HG03095 (cell line): Measurements from ENCODE around the gene KLF7.

ENCODE experiments used
- ATAC-seq: cut with Tn5 transposase; IDR thresholded peaks from one replicate; pipeline ENCODE4 v1.9.1; 2021; ENCODE audit warnings: moderate library complexity; ENCODE audit not compliant: unreplicated experiment

Gene KLF7

DNA sequence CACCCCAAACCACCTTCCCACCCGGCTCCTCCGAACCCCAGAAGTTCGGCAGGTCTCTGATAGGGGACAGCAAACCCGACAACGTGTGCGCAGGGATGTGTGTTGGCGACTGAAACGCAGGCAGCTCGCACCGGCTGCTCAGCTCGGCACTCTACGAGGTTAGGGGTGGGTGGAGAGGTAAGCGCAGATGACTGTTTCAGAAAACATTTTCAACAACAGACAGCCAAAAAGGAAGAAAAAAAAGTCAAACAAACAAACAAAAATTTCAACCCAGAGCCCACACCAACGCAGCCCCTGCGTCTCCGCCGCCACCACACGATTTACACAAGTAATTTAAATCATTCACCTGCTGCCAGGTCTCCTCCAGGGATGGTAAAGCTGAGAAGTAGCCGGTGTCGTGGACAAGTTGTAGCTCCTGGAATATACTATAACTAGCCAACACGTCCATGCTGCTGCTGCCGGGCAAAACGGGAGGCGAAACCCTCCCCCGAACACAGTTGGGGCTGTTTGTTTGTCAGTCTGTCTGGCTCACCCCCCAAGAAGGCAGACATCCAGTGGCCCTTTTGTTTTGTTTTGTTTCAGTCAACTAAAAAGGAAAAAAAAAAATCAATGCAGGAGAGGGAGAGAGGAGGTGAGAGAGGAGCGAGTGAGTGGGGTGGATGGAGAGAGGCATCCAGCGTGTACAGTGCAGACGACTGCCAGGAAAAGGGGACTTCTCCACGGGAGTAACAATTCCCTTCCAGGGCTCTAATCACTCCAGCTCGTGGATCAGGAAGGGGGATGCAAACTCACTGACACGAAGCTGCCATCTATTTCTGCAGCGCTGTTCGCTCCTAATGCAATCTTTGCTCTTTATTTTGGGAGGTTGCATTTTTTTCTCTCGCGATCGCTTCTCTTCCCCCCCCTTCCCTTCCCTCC lies at the start of gene KLF7:
KLF7 (minus strand) TSS at position 828 of the 918 bp plus-strand sequence; CDS start at position 448, 380 bp downstream.
- ATAC-seq = no peak

DNA sequence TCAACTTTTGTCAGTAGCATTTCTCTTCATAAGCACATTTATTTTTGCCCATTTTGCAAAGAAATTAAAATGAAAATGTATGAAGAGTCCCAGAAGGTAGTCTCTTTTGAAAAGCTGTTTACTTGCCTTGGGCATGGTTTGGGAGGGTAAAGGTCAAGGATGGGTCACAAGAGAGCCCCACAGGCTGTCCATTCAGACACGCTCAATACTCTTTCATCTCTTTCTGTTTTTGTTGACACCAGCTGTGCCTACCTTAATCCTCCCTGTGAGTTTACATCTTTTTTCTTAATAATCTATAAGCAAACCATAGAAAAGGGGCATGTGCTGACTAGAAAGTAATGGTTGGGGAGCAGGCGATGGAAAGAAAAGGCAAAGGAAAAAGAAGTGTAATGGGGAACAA lies 49.6 kb upstream of the KLF7 start:
- ATAC-seq = no peak

DNA sequence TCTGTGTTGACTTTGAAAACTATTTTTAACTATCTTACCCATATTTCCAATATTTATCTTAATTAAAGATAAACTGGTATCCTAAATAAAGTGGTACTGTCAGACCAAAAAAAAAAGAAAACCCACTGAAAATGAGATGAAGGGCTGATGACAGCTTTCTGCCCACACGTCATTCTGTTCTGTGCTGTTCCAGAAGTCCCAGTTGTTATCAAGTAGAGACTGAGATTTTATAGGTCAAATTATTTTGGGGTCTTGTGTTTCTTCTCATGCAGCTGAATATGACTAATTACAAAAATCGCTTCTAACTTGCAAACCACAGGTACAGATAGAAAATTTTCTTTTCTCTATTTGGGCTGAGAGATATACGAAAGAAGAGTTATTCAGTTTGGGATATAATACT lies 48.7 kb upstream of the KLF7 start:
- no peak for ATAC-seq

DNA sequence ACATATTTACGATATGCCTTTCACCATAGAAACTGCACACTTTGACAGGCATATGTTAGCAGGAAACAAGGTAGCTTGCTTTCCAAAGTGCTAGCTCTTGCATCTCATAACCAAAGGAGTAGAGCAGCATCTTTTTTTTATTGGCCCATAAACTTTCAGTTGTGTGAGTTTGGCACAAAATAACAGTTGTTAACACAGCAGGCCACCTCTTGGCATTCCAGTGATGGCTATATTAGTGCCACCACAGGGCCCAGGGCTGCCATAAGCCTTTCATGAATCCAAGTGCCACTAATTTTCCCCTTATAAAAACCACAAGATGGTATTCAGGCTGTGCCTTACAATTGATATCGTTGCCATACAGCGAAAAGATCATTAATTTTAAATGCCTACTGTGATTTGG lies 40.3 kb upstream of the KLF7 start:
- ATAC-seq = no peak

DNA sequence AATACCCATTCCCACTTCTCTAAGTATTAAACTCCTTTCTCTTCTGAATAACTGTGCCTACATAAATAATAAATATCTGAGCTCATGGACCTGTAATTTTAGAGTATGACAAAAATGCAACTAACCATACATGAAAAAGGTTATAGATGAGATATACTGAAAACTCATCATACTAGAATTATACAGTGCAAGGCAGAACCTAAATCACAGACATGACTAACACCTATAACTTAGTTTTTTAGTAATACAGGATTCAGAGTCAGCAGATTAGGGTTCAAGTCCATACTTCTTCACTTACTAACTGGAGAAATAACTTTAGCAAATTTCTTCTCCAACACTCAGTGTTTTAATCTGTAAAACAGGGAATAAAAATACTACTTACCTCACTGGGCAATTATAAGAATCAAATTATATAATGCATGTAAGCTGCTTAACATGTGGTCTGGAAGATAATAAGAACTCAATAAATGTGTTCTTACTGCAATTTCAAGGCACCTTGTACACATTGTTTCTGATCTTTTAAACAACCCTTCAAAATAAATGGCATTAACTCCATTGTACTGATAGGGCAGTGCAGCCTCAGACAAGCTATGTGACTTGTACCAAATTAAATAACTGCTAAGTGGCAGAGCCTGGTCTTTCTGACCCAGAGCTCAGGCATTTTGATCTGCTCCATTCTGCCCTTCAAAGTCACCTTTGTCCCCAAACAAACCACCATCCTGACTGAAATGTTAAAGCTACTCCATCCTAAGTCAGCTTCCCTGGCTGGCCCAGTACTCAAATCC lies 39.6 kb upstream of the KLF7 start:
- no peak for ATAC-seq

DNA sequence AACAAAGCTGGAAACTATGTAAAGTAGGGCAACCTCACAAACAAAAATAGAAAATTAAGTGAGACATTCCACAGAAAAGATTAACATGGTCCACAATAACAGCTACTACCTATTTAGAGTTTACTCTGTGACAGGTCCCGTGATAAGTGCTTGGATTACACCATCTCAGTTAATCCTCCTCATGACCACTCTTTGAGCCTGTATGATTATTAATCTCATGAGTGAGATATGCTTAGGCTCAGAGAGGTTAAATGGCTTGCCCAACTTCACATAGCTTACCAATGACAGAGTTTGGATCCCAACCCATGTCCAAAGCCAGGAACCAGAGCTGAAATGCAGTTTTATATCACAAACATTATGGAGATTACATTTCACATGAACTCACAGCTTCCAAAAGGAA lies 37.3 kb upstream of the KLF7 start:
- ATAC-seq = no peak

DNA sequence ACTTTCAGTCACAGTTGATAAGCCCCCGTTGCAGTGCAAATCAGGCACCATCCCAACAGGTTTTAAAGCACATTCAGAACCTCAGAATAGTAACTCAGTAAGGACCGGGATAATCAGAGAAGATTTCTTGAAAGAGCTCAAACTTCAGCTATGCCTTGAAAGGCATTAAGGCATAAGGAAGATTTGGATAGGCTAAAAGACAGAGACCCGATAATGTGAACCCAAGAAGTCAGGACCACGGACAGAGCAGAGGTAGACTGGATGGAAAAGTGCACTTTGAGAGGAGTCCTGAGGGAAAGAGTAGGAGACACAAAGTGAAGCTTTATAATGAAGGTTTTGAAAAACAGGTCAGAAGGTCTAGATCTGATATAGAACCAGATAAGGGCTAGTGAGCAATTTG lies 36.9 kb upstream of the KLF7 start:
- ATAC-seq = no peak

DNA sequence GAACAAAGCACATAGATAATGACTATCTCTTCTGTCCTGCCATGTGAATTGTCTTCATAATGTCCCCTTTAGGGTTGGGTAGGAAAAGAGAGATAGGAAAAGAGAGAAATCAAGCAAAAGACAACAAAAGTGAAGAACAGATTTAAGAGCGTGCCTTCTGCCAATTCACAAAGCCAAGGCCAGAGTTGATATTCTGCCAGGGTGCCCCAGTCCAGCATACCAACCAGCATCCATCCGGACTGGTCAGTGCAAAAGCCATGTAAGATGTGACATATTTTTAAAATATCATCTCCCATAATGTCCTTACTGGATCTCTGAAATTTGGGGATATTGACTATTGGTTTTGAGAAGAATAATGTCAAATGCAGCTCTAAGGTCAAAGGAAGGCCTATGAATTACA lies 35.7 kb upstream of the KLF7 start:
- no peak for ATAC-seq

DNA sequence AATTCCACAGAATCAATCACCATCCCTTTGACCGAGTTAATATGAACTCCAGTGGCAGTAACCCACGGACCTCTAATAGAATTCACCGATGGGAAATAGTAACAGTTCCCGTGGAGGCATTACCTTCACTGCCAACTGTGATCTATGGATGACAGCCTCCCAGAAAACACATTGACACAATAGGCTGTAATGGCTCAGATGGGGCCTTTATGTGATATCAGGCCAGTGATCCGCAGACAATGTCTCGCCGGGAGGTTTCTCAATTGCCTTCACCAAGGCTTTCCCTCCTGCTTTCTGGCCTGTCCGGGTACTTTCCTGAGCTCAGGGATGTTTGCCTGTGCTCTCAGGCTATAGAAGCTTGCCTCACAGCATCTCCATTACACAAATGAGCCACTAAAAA lies 34.4 kb upstream of the KLF7 start:
- no peak for ATAC-seq

DNA sequence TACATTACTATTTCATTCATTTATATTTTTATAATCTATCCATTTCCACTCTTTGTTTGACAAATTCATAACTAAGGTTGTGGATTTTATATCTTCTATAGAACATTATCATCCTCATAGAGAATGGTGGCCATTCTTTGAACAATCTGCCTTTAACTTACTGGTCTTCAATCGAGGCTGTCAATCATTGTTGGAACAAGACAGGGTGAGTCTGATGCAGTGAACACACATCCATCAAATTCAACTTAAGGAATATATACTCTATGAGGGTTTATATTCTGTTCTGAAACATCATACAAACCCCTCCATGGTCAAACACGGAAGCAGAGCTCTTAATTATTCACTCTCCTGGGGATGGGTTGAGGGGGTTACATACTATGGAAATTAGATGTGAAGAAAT lies 28.3 kb upstream of the KLF7 start:
- ATAC-seq = no peak

DNA sequence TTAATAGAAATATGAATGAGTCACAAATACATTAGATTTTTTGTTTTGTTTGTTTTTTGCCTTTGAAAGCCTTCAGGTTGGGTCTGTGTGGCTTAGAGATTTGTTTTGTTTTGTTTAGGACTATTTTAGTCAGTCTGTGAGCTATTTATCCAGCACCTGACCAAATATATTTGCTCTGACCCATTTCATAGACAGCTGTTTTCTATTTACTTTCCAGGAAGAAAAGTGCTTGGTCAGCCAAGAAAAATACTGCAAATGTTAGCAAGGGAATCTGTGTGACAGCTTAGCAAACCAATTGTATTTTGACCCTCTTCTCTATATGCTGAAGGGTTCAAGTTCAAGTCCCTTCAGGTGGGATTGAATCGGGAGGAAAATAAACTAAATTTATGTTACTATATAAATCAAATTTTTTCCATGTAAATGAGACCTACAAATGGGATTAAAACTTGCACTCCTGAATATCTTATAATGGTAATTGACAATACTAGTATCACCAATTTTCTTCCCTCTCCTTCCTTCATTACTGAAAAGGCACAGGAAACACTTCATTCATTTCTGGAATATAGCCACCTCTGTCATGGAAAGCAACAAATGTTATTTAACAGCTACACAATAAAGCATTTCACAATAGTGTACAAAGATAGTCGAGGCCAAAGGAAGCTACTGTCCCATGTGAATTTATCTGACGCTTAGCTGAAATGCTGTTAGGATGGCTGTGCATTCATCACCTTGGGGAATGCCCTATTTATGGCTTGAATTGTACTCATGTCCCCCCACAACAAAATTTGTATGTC lies 23.1 kb upstream of the KLF7 start:
- no peak for ATAC-seq

DNA sequence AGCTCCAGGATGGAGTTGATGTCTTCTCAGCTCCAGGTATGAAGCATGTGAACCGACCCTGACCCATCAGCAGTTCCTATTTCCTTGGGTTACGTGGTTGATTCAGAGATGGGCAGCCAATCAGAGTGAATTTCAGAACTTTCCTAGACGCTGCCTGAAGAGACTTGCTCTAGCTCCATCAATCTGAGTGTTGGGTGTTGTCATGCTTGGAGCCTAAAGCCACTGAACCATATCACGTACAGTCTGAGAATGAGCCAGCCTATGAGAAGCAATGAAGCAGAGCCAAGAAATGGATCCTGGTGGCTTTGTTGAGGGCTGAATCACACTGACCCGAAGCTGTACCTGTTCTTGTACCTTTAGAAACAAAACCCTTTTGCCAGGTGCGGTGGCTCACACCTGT lies 19.6 kb upstream of the KLF7 start:
- ATAC-seq = no peak

DNA sequence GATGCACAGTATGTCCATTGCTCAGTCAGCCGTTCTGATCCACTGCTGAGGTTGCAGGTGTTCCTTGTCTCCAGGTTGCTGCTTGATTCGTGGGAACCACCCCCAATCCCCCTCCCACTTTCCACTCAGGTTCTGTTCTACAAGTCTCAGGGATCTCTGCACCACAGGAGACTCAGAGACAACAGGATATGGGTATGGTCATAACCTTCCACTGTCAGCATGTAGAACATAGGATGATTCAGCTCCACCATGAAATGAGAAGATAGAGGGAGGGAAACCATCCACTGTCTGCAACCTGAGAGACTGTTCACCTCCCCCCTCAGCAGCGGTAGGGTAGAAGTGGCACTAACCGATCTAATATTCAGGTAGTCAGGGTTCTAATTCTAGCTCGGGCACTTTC lies 19.0 kb upstream of the KLF7 start:
- ATAC-seq = no peak

DNA sequence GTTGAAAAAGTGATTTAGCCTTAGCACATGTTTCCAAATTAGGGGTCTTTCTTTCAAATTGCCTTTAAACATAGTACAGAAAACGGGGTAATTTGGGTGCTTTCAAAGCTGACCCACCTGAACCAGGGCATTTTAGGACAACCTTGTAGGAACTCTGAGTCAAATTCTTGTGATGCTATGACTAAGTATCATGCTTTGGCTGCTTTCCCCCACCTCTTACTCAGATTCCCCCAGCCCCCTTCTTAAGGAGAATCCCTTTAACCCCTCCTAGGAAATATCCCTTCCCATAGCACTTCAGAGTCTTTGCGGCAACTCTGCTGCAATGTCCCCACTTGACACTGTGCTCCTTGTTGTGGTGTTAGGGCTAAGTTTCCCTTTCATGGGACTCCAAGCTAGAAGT lies 18.6 kb upstream of the KLF7 start:
- ATAC-seq = no peak

DNA sequence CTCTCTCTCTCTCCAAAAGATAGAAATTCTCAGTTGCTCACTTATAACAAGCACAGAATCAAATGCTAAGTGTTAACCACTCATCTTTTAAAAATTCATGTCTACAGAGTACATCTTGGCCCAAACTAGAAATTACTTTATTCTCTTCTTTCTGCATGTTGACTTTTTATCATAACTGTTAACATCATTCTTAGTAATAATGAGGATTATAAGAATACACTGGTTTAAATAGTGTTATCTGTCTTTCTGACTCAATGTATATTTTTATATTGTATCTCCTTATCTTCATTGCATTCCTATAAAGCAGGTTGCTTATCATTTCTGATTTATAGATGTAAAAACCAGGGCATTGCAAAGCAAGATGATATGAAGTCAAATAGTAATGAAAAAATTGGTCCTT lies 17.8 kb upstream of the KLF7 start:
- no peak for ATAC-seq

DNA sequence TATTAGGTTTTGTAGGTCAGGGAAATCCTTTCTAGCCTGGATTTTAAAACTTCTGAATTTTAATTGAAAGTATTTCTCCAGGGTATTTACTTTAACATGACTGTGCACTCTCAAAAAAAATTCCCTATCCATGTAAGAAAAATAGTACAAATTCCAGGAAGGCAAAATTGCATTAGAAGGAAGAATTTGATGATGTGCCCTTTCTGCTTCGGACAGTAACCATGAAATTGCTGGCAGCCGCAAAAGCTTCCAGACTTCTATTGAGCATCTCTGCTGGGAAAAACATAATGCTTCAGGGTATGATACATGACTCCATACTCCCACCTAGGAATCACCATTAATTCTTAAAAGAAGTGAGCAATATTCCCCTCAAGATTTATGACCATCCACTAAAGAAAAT lies 17.2 kb upstream of the KLF7 start:
- no peak for ATAC-seq

DNA sequence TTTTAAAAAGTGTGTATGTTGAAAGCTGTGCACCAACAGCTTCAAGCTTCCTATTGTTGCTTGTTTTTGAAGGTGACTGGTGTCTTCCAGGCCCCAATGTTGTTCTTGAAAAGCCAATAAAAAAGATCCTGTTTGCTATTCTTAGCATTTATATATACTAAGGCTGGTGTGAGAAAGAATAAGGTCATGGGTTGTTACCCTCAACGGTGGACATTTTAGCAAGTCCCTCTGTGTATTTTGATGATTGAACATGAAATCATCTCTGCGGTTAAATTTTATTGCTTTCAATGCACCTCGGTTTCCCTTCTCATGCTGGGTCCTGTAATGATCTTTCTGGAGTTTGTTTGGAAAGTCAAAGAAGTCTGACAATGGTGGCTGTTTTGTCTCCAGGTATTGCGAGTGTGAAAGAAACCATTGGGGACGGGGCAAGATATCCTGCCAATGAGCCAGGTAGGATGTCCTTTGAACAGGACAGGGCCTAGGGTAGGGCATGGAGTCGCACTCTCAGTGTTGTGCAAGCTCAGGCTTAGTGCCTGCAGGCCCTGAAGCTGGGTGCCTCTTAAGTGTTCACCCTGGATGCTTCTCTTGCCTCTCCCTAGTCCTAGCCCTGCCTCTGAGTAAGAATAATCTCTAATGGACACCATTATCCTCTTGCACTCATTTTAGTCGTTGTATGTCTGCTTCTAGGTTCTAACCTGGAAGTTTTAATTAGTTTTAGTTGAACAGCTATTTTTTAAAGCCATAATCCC lies 16.0 kb upstream of the KLF7 start:
- ATAC-seq = no peak

DNA sequence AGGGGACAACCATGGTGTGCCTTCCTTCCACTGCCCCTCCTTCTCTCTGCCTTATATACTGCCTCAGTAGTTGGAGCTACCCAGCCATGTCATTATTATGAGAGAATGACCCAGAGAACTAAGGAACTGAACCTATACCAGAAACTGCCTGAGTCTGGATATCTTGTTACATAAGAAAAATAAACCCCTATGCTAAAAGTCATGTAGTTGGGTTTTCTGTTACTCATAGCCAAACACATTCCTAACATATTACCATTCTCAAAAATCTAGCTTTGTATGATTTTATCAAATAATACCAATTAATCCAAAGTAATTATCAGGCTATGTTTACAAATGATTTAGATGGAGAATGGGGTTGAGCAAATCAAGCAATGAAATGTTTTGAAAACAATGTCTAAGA lies 15.0 kb upstream of the KLF7 start:
- ATAC-seq = no peak

DNA sequence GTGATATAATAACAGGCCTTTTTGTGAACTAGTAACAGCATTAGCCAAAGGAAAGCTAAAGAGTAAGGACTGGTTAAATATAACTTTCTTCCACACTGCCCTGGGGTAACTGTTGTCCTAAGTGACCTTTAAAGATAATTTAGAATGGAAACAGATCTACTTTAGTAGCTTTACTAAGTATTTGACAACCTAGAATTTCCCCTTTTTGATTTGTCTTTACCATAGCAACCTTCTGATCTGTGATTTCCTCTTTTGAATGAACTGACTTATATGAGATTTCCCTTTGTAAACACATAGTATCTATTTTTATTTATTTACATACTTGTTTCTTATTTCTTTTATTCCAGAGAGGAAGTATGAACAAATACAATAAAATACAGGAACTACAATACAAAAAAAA lies 10.5 kb upstream of the KLF7 start:
- ATAC-seq = no peak

DNA sequence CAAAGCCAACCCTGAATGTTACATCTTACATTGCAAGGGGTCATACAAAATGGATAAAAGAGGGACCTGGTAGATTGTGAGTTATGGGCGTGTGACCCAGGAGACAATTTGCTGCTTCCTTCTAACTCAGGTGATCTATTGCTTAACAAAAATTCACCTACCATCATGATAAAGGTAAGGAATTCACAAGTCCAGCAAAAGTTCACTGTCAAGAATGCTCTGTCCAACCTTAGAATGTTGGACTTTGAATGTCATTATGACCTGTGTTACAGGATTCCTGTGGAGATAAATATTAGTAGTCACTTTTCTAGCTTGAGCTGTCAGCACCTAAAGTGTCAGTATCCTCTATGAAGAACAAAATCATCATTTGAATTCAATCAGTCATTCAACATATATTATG lies 7.9 kb upstream of the KLF7 start:
- no peak for ATAC-seq
